ENCODE results near the gene ANKRD23. TPM values are rescaled to one million over a fixed set of nuclear protein-coding genes. Genes with fewer than 3 reads are reported as not detected.

Gene ANKRD23
- polyA plus RNA-seq, 1 donor from 2014 or later = 12.1 TPM

DNA sequence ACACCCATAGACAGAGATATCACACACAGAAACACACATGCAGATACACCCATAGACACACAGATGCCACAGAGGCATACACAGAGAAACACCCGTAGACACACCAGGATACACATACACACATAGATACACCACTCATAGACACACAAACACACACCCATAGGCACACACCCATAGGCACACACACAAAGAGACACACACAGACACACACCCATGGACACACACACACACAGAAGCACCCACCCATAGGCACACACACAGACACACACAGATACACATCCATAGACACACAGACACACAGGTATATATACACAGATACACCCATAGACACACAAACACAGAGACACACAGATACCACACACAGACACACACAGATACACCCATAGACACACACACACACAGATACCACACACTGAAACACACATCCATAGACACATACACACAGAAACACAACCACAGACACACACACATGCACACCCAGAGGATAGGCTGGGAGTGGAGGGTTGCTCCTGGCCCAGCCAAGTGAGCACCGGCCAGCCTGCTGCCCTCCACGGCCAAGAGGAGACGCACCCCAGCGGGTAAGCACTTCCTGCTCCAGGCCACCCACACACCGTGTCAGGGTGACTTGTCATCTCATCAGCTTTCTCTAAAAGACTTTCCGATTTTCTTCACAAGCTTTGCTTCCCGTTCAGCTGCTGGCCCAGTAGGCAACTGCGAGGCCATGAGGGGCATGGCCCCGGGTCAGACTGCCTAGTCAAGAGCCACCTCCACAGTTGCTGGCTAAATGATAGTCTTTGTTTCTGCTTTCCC, 41.8 kb downstream of the ANKRD23 start:
- Histone ChIP-seq H3K9me2 (ENCODE audit: insufficient read depth, low read length) (no peaks in the 10 kb centered on the region), H3K79me2 (replicated peaks; ENCODE audit: insufficient read depth, low read length) (no peaks in the 10 kb centered on the region), H3K27ac (ENCODE audit: low read length) (no peak overlapping the region), H3K36me3 (ENCODE audit: insufficient read depth, low read length) (no peaks in the 10 kb centered on the region), H2AFZ (ENCODE audit: low read depth, low read length) (no peak overlapping the region), H3K4me3 (ENCODE audit: low read length) (no peak overlapping the region), H3K9me3 (ENCODE audit: low read length) (no peaks in the 10 kb centered on the region), H3F3A (ENCODE audit: insufficient read depth, low read length, poor library complexity, severe bottlenecking) (no peaks in the 10 kb centered on the region), H3K9ac (ENCODE audit: low read length) (no peak overlapping the region), H3K4me2 (ENCODE audit: low read length) (no peak overlapping the region), H4K20me1 (ENCODE audit: insufficient read depth) (no peaks in the 10 kb centered on the region), H3K27me3 (ENCODE audit: insufficient read depth, low read depth, low read length) (no peaks in the 10 kb centered on the region)
- TF ChIP-seq, protein P1, sequence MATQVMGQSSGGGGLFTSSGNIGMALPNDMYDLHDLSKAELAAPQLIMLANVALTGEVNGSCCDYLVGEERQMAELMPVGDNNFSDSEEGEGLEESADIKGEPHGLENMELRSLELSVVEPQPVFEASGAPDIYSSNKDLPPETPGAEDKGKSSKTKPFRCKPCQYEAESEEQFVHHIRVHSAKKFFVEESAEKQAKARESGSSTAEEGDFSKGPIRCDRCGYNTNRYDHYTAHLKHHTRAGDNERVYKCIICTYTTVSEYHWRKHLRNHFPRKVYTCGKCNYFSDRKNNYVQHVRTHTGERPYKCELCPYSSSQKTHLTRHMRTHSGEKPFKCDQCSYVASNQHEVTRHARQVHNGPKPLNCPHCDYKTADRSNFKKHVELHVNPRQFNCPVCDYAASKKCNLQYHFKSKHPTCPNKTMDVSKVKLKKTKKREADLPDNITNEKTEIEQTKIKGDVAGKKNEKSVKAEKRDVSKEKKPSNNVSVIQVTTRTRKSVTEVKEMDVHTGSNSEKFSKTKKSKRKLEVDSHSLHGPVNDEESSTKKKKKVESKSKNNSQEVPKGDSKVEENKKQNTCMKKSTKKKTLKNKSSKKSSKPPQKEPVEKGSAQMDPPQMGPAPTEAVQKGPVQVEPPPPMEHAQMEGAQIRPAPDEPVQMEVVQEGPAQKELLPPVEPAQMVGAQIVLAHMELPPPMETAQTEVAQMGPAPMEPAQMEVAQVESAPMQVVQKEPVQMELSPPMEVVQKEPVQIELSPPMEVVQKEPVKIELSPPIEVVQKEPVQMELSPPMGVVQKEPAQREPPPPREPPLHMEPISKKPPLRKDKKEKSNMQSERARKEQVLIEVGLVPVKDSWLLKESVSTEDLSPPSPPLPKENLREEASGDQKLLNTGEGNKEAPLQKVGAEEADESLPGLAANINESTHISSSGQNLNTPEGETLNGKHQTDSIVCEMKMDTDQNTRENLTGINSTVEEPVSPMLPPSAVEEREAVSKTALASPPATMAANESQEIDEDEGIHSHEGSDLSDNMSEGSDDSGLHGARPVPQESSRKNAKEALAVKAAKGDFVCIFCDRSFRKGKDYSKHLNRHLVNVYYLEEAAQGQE (IDR thresholded peaks at IDR 0.05; ENCODE audit: borderline replicate concordance) = no peak
- TF ChIP-seq TAF1 (IDR thresholded peaks at IDR 0.05; ENCODE audit: low read depth) (no peak), RAD21 (conservative IDR thresholded peaks at IDR 0.05) (no peak), EZH2 (IDR thresholded peaks at IDR 0.05; ENCODE audit: borderline replicate concordance, insufficient read depth, low read length, poor library complexity, severe bottlenecking) (no peak), EP300 (conservative IDR thresholded peaks at IDR 0.05; ENCODE audit: poor library complexity, severe bottlenecking) (no peak), MXI1 (conservative IDR thresholded peaks at IDR 0.05; ENCODE audit: poor library complexity, severe bottlenecking) (no peak), SMC3 (conservative IDR thresholded peaks at IDR 0.05; ENCODE audit: poor library complexity) (no peak), POLR2AphosphoS5 (IDR thresholded peaks at IDR 0.05) (no peak)
- TF ChIP-seq, protein P2, sequence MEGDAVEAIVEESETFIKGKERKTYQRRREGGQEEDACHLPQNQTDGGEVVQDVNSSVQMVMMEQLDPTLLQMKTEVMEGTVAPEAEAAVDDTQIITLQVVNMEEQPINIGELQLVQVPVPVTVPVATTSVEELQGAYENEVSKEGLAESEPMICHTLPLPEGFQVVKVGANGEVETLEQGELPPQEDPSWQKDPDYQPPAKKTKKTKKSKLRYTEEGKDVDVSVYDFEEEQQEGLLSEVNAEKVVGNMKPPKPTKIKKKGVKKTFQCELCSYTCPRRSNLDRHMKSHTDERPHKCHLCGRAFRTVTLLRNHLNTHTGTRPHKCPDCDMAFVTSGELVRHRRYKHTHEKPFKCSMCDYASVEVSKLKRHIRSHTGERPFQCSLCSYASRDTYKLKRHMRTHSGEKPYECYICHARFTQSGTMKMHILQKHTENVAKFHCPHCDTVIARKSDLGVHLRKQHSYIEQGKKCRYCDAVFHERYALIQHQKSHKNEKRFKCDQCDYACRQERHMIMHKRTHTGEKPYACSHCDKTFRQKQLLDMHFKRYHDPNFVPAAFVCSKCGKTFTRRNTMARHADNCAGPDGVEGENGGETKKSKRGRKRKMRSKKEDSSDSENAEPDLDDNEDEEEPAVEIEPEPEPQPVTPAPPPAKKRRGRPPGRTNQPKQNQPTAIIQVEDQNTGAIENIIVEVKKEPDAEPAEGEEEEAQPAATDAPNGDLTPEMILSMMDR (IDR thresholded peaks at IDR 0.05; ENCODE audit: poor library complexity, severe bottlenecking) = no peak

DNA sequence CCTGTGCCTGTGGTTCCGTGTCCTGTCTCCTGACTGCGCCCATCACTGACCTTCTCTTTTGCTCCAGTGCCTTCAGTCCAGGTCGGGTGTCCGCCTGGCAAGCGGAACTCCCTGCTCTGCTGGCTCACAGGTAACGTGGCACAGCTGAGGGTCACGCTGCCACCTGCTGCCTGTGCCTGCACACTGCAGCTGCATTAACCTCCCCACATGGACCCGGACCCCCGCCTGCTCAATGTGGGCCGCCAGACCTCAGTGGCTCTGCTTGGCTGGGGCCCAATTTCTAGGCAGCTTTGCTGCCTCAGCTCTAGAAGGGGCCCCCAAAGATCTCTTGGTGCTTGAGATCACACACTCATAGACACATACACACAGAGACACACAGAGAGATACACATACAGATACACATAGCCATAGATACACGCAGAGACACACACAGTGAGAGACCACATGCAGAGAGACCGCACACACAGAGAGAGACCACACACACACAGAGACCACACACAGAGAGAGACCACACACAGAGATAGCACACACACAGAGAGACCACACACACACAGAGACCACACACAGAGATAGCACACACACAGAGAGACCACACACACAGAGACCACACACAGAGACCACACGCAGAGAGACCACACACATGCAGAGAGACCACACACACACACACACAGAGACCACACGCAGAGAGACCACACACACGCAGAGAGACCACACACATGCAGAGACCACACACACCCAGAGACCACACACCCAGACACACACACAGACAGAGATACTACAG, 42.6 kb downstream of the ANKRD23 start:
- no peaks in the 10 kb centered on the region for H3K9me2 ChIP-seq (ENCODE audit: insufficient read depth, low read length)
- no peaks in the 10 kb centered on the region for H3F3A ChIP-seq (ENCODE audit: insufficient read depth, low read length, poor library complexity, severe bottlenecking)
- H3K27me3 ChIP-seq (ENCODE audit: insufficient read depth, low read depth, low read length) = no peaks in the 10 kb centered on the region
- no peaks in the 10 kb centered on the region for H3K79me2 ChIP-seq (replicated peaks; ENCODE audit: insufficient read depth, low read length)
- H3K27ac ChIP-seq (ENCODE audit: low read length) = no peak overlapping the region
- no peaks in the 10 kb centered on the region for H4K20me1 ChIP-seq (ENCODE audit: insufficient read depth)
- no peaks in the 10 kb centered on the region for H3K9me3 ChIP-seq (ENCODE audit: low read length)
- H3K9ac ChIP-seq (ENCODE audit: low read length) = no peak overlapping the region
- H3K4me2 ChIP-seq (ENCODE audit: low read length) = no peak overlapping the region
- H2AFZ ChIP-seq (ENCODE audit: low read depth, low read length) = no peak overlapping the region
- no peak overlapping the region for H3K4me3 ChIP-seq (ENCODE audit: low read length)
- no peaks in the 10 kb centered on the region for H3K36me3 ChIP-seq (ENCODE audit: insufficient read depth, low read length)
- TF ChIP-seq EZH2 (IDR thresholded peaks at IDR 0.05; ENCODE audit: borderline replicate concordance, insufficient read depth, low read length, poor library complexity, severe bottlenecking) (no peak), POLR2AphosphoS5 (IDR thresholded peaks at IDR 0.05) (no peak), MXI1 (conservative IDR thresholded peaks at IDR 0.05; ENCODE audit: poor library complexity, severe bottlenecking) (peak; percentile 32), RAD21 (conservative IDR thresholded peaks at IDR 0.05) (peak; percentile 82), SMC3 (conservative IDR thresholded peaks at IDR 0.05; ENCODE audit: poor library complexity) (peak; percentile 90)
- TF ChIP-seq, protein P2 (IDR thresholded peaks at IDR 0.05; ENCODE audit: poor library complexity, severe bottlenecking) = peak; percentile 88
- TF ChIP-seq, protein P1 (IDR thresholded peaks at IDR 0.05; ENCODE audit: borderline replicate concordance) = no peak
